GM12878 (cell line): ENCODE results near the gene MYLK4. TPM values are rescaled to one million over a fixed set of nuclear protein-coding genes. Genes with fewer than 3 reads are reported as not detected.
A peak's percentile ranks its signal among the peaks of the same experiment; 100 is the strongest.

ENCODE experiments used
- ASH2L ChIP-seq: fragments of 300-600, 200-600 bp; sonication (generic); IDR thresholded peaks from 2 replicates; pipeline ENCODE4 v1.6.1; 2017; ENCODE audit warnings: low read depth, mild to moderate bottlenecking, borderline replicate concordance
- BMI1 ChIP-seq: fragments of 450-650 bp; IDR thresholded peaks from 2 replicates; pipeline ENCODE4 v1.6.1; 2016; ENCODE audit warnings: mild to moderate bottlenecking, moderate library complexity, borderline replicate concordance
- BRCA1 ChIP-seq: IDR thresholded peaks from 2 replicates; pipeline ENCODE4 v1.6.1; 2011; ENCODE audit warnings: low read depth, low read length, improper control_type of control experiment
- CBFB ChIP-seq: IDR thresholded peaks from 2 replicates; pipeline ENCODE4 v1.6.1; 2016; ENCODE audit warnings: antibody characterized with exemption, low read depth
- CHD1 ChIP-seq: IDR thresholded peaks from 2 replicates; pipeline ENCODE4 v1.6.1; 2012; ENCODE audit warnings: low read depth, low read length, improper control_type of control experiment
- CREM ChIP-seq: IDR thresholded peaks from 2 replicates; pipeline ENCODE4 v1.6.1; 2014; ENCODE audit warnings: antibody characterized with exemption, low read depth
- E2F4 ChIP-seq: IDR thresholded peaks from 2 replicates; pipeline ENCODE4 v1.6.1; 2012; ENCODE audit warnings: low read depth, low read length, improper control_type of control experiment
- ELK1 ChIP-seq: IDR thresholded peaks from 2 replicates; pipeline ENCODE4 v1.6.1; 2012; ENCODE audit warnings: low read depth, low read length, improper control_type of control experiment
- FOS ChIP-seq: IDR thresholded peaks from 3 replicates; pipeline ENCODE4 v1.6.1; 2011; ENCODE audit warnings: borderline replicate concordance; ENCODE audit not compliant: insufficient read length; ENCODE audit errors: extremely low read depth
- FOXM1 ChIP-seq: IDR thresholded peaks from 2 replicates; pipeline ENCODE4 v1.6.1; 2012; ENCODE audit warnings: low read depth, mild to moderate bottlenecking, inconsistent platforms, low read length, moderate library complexity
- IKZF2 ChIP-seq, 2 experiments: fragments of 450-650 bp; IDR thresholded peaks; 2 replicates each; pipeline ENCODE4 v1.6.1; 2017; ENCODE audit warnings: mild to moderate bottlenecking in 2 of 2, moderate library complexity in 2 of 2
- IRF4 ChIP-seq: IDR thresholded peaks from 2 replicates; pipeline ENCODE4 v1.6.1; 2011; ENCODE audit warnings: low read depth, low read length
- JUNB ChIP-seq: IDR thresholded peaks from 2 replicates; pipeline ENCODE4 v1.6.1; 2016; ENCODE audit warnings: antibody characterized with exemption, mild to moderate bottlenecking
- KLF5 ChIP-seq: fragments of 450-650 bp; IDR thresholded peaks from 2 replicates; pipeline ENCODE4 v1.6.1; 2014; ENCODE audit warnings: mild to moderate bottlenecking; ENCODE audit not compliant: partially characterized antibody
- MLLT1 ChIP-seq: fragments of 450-650 bp; IDR thresholded peaks from 2 replicates; pipeline ENCODE4 v1.6.1; 2016; ENCODE audit warnings: mild to moderate bottlenecking
- NFIC ChIP-seq: IDR thresholded peaks from 2 replicates; pipeline ENCODE4 v1.6.1; 2012; ENCODE audit warnings: low read depth, mild to moderate bottlenecking, inconsistent platforms, low read length, moderate library complexity
- NR2C1 ChIP-seq: fragments of 450-650 bp; IDR thresholded peaks from 2 replicates; pipeline ENCODE4 v1.6.1; 2017; ENCODE audit warnings: antibody characterized with exemption, mild to moderate bottlenecking, moderate library complexity
- POLR2AphosphoS2 ChIP-seq: IDR thresholded peaks from 2 replicates; pipeline ENCODE4 v1.6.1; 2011; ENCODE audit warnings: low read depth, mild to moderate bottlenecking, low read length, improper control_type of control experiment, moderate library complexity
- POU2F2 ChIP-seq: IDR thresholded peaks from 3 replicates; pipeline ENCODE4 v1.6.1; 2011; ENCODE audit warnings: low read depth, mild to moderate bottlenecking, low read length, borderline replicate concordance
- PRDM15 ChIP-seq: fragments of 450-650 bp; formaldehyde crosslinking; IDR thresholded peaks from 2 replicates; pipeline ENCODE4 v1.4.0; 2020; ENCODE audit warnings: mild to moderate bottlenecking, moderate library complexity
- RCOR1 ChIP-seq: conservative IDR thresholded peaks from 2 replicates; pipeline ENCODE4 v1.6.1; 2012; ENCODE audit warnings: low read depth, low read length, improper control_type of control experiment
- RUNX3 ChIP-seq: IDR thresholded peaks from 2 replicates; pipeline ENCODE4 v1.6.1; 2012; ENCODE audit warnings: low read length, inconsistent platforms
- SMARCA5 ChIP-seq: fragments of 450-650 bp; IDR thresholded peaks from 2 replicates; pipeline ENCODE4 v1.6.1; 2017; ENCODE audit warnings: mild to moderate bottlenecking
- SREBF2 ChIP-seq: IDR thresholded peaks from 2 replicates; pipeline ENCODE4 v1.6.1; 2012; ENCODE audit warnings: mild to moderate bottlenecking, low read length
- TCF7 ChIP-seq: IDR thresholded peaks from 2 replicates; pipeline ENCODE4 v1.6.1; 2014; ENCODE audit warnings: antibody characterized with exemption, borderline replicate concordance
- ZNF207 ChIP-seq: fragments of 450-650 bp; IDR thresholded peaks from 2 replicates; pipeline ENCODE4 v1.6.1; 2014; ENCODE audit warnings: antibody characterized with exemption, mild to moderate bottlenecking, borderline replicate concordance
- ZNF217 ChIP-seq: fragments of 450-650 bp; IDR thresholded peaks from 2 replicates; pipeline ENCODE4 v1.6.1; 2017; ENCODE audit warnings: antibody characterized with exemption, mild to moderate bottlenecking
- polyA plus RNA-seq, 11 experiments: library from polyadenylated mRNA; depleted of rRNA in 4 of 11; unstranded in 6 of 11; stranded (reverse) in 5 of 11; fragments of >200 nt; fragmentation: Nextera tagmentation in 4 of 11; fragmentation: Illumina TruSeq in 1 of 11; extraction: Ambion mirVana in 4 of 11; extraction: Trizol in 1 of 11; gene quantifications; 1 replicate in 1 of 11; 2 replicates in 10 of 11; pipeline versions ENCODE4 v1.2.1 to v1.2.3, GENCODE V29; 2011 to 2016; ENCODE audit warnings: inconsistent platforms in 2 of 11, missing spikeins in 2 of 11, low read depth in 1 of 11
- total RNA-seq, 4 experiments: library from RNA; depleted of rRNA in 3 of 4; stranded (reverse); fragments of >200 nt in 3 of 4; fragmentation: Illumina TruSeq in 1 of 4; extraction: Trizol in 1 of 4; gene quantifications; 2 replicates each; pipeline versions ENCODE4 v1.2.1 to v1.2.3, GENCODE V29; 2013 to 2021

Gene MYLK4
- total and polyA plus RNA-seq, 10 of the 15 experiments (the other 5 are each of a cell fraction or from before 2014, with no cell fraction given): under 0.01 to 0.09 (median 0.05) TPM; not detected in 1

DNA sequence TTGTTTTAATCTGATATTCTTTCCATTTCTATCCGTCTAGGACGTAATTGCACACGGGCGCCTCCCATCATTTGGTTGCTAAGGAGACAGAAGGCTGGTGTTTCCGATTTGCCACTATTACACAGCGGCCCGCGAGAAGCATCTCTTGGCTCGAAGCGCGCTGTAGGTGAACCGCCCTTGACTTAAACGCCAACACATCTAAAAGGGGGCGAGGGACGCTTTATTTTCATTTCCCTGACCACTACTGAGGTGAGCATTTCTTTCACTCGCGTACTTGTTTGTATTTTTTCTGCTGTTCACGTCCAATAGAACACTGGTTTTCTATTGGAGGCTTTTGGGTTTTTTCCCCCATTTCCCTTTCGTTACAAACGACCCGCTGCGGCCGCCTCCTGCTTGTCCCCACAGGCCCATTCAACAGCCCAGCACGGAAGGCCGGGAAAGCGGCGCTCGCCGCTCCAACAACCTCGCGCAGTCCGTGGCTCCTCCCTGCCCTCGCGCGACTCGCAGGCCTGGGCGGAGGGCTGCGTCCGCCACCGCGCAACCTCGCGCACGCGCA is 14.0 kb upstream of the MYLK4 start (continued):
- TF ChIP-seq PRDM15: no peak
- TF ChIP-seq IKZF2 (IDR thresholded peaks at IDR 0.05): no peak
- TF ChIP-seq SMARCA5: no peak
- no peak for TF ChIP-seq CHD1
- TF ChIP-seq IRF4: no peak
- TF ChIP-seq RUNX3: no peak
- TF ChIP-seq RCOR1: no peak
- no peak for TF ChIP-seq SREBF2
- 0 out of 2 replicates have a peak, but pooled peaks have one; percentile 56 for TF ChIP-seq BMI1
- peak; percentile 70; the same call in 1 of the 2 replicates for TF ChIP-seq BRCA1
- no peak for TF ChIP-seq FOXM1
- TF ChIP-seq CBFB: peak; percentile 72
- no peak for TF ChIP-seq ASH2L
- no peak for TF ChIP-seq E2F4
- no peak for TF ChIP-seq JUNB
- TF ChIP-seq CREM: no peak
- TF ChIP-seq TCF7: no peak
- TF ChIP-seq ELK1: no peak
- TF ChIP-seq NR2C1: no peak
- peak; percentile 27 for TF ChIP-seq KLF5
- peak; percentile 60; the same call in 1 of the 2 replicates for TF ChIP-seq POLR2AphosphoS2
- no peak for TF ChIP-seq NFIC
- no peak for TF ChIP-seq ZNF217
- peak; percentile 43; the same call in 1 of the 2 replicates for TF ChIP-seq MLLT1
- no peak for TF ChIP-seq FOS
- TF ChIP-seq POU2F2: 0 out of 3 replicates have a peak, but pooled peaks have one; percentile 4
- no peak for TF ChIP-seq ZNF207
